CD4-positive, alpha-beta T cell treated with Interleukin-17A for 4 hours (primary cell): ENCODE results near the gene EFNA3.

Source experiments
- DNase-seq: peaks from one replicate; pipeline ENCODE4 v3.0.0-alpha.2; 2020; ENCODE audit warnings: mixed read lengths

Gene EFNA3

GRCh38 chr1:155049651-155050559, 28.7 kb upstream of the EFNA3 start:
- no peak for DNase-seq

- peak; percentile 89 for DNase-seq
Observed at GRCh38 chr1:155050560-155051341, 27.9 kb upstream of the EFNA3 start, which contains the start of gene ADAM15. TSS of gene ADAM15 (plus strand) at chr1:155051316. CDS start at chr1:155051387, 71 bp downstream.

- DNase-seq, result no peak
Observed at GRCh38 chr1:155051342-155051776, 27.3 kb upstream of the EFNA3 start.

- DNase-seq, result peak; percentile 61
Observed at GRCh38 chr1:155051777-155052398, 26.7 kb upstream of the EFNA3 start.

GRCh38 chr1:155052439-155053395, 25.9 kb upstream of the EFNA3 start:
- peak; percentile 46 for DNase-seq

GRCh38 chr1:155053531-155054105, 25.0 kb upstream of the EFNA3 start:
- no peak for DNase-seq

- no peak for DNase-seq
Observed at GRCh38 chr1:155057104-155057503, 21.5 kb upstream of the EFNA3 start.

- no peak for DNase-seq
Observed at GRCh38 chr1:155057788-155058211, 20.8 kb upstream of the EFNA3 start.

- no peak for DNase-seq
Observed at GRCh38 chr1:155060736-155061135, 17.9 kb upstream of the EFNA3 start.

GRCh38 chr1:155061381-155062150, 17.1 kb upstream of the EFNA3 start:
- peak; percentile 97 for DNase-seq

- DNase-seq, result no peak
Observed at GRCh38 chr1:155062151-155062686, 16.4 kb upstream of the EFNA3 start.

- peak; percentile 81 for DNase-seq
Observed at GRCh38 chr1:155062702-155063411, 15.8 kb upstream of the EFNA3 start.

GRCh38 chr1:155063550-155064110, 15.0 kb upstream of the EFNA3 start, which contains the start of gene EFNA4:
TSS of gene EFNA4 (plus strand) at chr1:155063740. CDS start at chr1:155063824, 84 bp downstream.
- DNase-seq, result peak; percentile 90

GRCh38 chr1:155064111-155064831, 14.4 kb upstream of the EFNA3 start:
- no peak for DNase-seq

GRCh38 chr1:155064832-155065429, 13.7 kb upstream of the EFNA3 start:
- DNase-seq, result no peak

- no peak for DNase-seq
Observed at GRCh38 chr1:155066777-155067176, 11.9 kb upstream of the EFNA3 start.

GRCh38 chr1:155068599-155068998, 10.0 kb upstream of the EFNA3 start:
- no peak for DNase-seq

- DNase-seq, result no peak
Observed at GRCh38 chr1:155069551-155070157, 9.0 kb upstream of the EFNA3 start.
